CD4-positive, alpha-beta T cell treated with Interleukin-17A for 1 hour (primary cell): ENCODE measurements around the gene DBH.

Source experiments
- DNase-seq: peaks from one replicate; pipeline ENCODE4 v3.0.0-alpha.2; 2020

Gene DBH

DNA sequence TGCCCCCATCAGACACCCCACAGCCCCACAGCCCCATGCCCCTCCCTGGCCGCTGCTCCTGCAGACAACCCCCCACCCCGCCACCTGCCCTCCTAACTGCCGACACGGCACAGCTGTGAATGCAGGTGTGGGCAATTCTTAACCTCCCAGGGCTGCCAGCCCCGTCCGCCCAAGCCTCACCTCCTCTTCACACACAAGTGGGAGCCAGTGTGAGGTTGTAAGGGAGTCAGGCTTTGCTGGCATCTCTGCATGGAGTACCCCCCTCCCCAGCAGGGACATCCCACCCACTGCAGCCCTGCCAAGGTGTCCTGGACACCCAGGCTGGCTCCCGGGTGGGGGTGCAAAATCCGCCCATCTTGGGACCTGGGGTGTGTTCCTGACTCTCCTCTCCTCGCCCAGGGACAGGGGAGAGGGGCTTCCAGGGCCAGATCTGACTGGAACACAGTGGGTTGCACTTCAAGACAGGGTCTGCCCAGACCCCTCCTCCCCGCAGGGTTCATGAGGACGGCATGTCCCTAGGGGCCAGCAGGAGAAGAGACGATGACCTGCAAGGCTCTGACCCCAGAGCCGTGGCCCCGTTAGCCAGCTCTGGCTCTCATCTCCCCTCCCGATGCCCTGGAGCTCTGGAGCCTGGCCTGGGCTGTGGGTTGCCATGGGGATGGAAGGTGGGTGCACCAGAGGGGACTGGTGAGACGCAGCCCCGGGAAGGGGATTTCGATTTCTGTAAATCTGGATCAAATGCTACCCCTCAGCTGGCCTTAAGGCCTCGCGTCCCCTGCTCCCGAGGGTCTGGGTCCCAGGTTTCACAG lies 67.6 kb downstream of the DBH start:
- DNase-seq = no peak

GRCh38 chr9:133704711-133705181 lies 68.6 kb downstream of the DBH start:
- DNase-seq = no peak

- DNase-seq = no peak
Measured at GRCh38 chr9:133705576-133705975, 69.4 kb downstream of the DBH start.

GRCh38 chr9:133706307-133707050 lies 70.3 kb downstream of the DBH start:
- no peak for DNase-seq

- DNase-seq = no peak
Measured at GRCh38 chr9:133707065-133707762, 71.1 kb downstream of the DBH start.

GRCh38 chr9:133707763-133708245 lies 71.6 kb downstream of the DBH start:
- DNase-seq = no peak

DNA sequence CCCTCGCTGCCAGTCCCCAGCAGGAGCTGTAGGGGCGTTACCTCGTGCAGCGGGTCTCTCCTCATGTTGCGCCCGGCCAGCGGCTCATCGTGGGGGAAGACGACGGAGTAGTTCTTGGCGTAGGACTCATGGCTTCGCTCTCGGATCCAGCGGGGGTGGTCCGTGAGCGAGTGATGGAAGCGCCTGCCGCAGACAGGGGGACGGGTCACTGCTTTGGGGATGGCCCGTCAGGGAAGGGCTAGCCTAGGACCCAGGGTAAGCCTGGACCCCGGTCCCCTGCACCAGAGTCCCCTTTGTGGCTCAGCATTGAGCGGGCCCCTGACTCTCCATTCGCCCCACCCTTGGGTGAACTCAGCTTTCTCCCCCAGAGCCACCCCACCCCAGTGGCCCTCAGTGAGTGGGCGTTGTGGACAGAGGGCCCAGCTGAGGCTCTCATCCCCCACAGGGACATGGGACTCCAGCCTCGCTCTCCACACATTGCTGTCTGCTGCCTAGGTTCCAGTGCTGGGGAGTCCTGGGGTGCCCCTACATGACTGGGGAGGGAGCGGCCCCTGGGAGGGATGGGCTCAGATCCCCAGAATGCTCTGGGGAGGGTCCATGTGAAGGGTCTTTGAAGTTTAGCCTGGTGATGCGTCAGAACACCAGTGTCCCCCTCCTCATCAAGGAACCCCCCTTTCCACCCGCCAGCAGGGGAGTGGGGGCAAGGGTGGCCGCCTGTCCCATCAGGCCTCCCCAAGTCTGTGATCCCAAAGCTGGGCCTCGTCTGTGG lies 72.3 kb downstream of the DBH start:
- no peak for DNase-seq
